GM10266 (cell line): ENCODE results near the gene AGPAT2.

ENCODE experiments used
- DNase-seq: peaks from one replicate; pipeline ENCODE4 v3.0.0; 2012; ENCODE audit errors: extremely low spot score
- TF ChIP-seq, protein P1 (sequence below): IDR thresholded peaks from 2 replicates; pipeline ENCODE4 v1.5.1; 2012; ENCODE audit warnings: mild to moderate bottlenecking, low read depth; ENCODE audit not compliant: control insufficient read depth, insufficient read depth; ENCODE audit errors: missing control alignments

Gene AGPAT2

DNA sequence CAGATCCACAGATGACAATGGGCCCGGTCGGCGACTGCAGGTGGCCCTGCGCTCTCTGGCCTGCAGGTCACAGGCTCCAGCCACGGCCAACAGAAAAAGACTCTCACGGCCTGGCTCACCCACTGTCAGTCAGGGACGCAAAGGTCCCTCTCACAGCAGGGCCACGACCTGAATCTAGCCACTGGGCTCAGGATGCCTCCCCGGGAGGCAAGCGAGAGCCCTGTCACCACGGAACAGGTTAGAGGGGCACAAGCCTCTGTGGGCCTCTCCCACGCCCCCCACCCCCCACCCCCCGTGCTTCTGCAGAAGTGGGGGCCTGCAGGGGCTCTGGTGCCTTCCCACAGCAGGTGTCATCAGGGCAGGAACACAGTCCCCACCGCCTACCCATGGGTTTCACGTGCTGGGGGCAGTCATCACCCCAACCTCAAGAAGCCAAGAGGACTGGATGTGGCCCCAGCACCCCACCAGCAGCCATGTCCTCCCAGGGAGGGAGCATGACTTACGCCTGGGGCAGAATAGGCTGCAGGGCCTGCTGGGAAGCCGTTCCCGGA lies 41.8 kb downstream of the AGPAT2 start:
- no peak for DNase-seq
- TF ChIP-seq, protein P1, sequence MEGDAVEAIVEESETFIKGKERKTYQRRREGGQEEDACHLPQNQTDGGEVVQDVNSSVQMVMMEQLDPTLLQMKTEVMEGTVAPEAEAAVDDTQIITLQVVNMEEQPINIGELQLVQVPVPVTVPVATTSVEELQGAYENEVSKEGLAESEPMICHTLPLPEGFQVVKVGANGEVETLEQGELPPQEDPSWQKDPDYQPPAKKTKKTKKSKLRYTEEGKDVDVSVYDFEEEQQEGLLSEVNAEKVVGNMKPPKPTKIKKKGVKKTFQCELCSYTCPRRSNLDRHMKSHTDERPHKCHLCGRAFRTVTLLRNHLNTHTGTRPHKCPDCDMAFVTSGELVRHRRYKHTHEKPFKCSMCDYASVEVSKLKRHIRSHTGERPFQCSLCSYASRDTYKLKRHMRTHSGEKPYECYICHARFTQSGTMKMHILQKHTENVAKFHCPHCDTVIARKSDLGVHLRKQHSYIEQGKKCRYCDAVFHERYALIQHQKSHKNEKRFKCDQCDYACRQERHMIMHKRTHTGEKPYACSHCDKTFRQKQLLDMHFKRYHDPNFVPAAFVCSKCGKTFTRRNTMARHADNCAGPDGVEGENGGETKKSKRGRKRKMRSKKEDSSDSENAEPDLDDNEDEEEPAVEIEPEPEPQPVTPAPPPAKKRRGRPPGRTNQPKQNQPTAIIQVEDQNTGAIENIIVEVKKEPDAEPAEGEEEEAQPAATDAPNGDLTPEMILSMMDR, result no peak

DNA sequence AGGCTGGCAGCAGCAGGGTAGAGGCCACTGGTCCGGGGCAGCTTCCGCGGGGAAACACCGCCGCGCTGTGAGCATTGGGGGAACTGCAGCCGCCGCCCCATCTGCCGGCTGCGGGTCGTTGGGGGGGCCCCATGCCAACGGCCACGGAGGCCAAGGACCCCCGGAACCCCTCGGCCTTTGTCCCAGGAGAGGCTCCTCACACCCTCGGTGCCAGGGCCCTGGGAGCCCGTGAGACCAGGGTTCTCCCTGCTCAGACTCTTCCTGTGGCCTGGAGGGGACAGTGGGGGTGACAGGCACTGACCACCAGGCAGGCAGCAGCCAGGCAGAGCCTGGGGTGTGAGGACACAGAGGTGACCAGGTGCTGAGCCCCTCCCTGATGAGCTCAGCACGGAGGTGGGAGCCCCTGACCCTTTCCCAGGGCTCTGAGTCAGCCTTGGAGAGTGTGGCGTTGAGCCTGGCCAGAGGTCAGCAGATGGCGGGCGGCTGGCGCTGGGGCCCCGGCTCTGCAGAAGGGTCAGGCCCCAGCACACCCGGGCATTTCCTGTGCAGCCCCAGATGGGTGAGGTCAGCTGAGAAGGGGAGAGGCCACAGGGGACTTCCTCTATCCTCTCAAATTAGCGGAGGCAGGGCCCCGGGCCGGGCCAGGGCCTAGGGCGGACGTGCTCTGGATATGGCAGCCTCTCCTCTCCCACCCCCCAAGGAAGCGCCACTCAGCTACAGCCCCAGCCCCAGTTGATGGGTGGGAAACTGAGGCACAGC lies 42.5 kb downstream of the AGPAT2 start:
- TF ChIP-seq, protein P1, result peak; percentile 74
- DNase-seq, result peak; percentile 86

DNA sequence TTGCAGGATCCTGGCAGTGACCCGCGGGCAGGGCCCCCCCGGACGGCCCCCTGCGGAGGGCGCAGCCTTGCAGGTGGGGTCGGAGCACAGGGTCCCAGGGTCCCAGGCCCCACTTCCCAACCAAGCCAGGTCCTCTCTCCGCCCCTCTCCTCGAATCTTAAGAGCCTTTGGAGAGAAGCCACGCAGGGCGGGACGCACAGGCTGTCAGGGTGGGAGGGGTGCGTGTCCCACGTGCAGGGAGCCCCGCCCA lies 43.0 kb downstream of the AGPAT2 start:
- no peak for DNase-seq
- TF ChIP-seq, protein P1, result no peak

DNA sequence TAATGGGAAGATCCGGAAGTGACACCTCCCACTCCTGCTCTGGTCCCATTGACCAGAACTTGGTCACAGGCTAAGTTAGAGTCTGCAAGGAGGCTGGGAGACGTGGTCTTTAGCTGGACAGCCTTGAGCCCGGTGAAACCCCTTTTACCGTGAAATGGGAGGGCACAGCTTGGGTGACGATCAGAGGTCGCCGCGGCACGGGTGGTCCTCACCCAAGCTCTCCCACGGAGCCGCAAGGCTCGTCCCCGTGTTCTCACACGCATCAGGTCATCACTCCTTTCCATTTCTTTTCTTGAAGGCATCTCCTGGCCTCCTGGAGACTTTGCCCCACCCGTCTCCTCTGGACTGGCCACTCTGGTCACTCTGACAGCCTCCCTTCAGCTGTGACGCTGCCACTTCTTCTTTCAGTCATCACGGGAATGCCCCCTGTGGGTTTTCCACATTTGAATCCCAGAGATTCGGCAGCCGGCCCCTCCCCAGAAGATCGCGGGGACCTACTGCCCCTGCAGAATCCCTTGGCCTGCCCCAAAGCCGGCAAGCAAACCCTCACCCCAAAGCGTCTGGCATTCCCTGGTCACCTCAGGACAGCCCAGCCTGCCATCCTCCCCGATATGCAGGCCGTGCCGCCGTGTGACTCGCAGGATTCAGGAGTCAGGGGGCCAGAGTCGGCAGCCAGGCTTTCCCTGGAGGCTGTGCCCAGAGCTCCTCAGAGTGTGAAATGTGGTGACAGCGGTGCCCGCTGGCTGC lies 43.5 kb downstream of the AGPAT2 start:
- DNase-seq, result no peak
- TF ChIP-seq, protein P1, result no peak

DNA sequence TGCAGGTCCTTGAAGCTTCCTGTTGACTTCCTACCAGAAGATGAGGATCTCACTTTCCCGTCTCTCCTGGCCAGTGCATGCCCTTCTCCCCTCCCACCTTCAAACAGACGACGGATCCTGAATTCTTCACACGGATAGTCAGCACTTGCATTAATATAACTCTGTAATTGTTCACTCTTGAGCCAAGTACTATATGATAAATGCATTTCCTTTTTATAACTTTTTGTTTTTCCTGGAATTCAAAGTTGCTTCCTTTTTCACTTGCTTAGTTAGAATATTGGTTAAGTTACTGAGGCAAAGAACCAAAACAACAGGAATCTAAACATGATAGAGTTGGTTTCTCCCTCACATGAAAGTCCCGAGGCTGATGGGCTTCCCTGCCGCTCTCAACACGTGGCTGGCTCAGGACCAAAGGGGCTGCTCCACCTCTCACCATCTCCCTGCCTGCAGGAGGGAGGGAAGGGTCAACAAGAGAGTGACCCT lies 44.8 kb downstream of the AGPAT2 start:
- TF ChIP-seq, protein P1, result no peak
- no peak for DNase-seq

DNA sequence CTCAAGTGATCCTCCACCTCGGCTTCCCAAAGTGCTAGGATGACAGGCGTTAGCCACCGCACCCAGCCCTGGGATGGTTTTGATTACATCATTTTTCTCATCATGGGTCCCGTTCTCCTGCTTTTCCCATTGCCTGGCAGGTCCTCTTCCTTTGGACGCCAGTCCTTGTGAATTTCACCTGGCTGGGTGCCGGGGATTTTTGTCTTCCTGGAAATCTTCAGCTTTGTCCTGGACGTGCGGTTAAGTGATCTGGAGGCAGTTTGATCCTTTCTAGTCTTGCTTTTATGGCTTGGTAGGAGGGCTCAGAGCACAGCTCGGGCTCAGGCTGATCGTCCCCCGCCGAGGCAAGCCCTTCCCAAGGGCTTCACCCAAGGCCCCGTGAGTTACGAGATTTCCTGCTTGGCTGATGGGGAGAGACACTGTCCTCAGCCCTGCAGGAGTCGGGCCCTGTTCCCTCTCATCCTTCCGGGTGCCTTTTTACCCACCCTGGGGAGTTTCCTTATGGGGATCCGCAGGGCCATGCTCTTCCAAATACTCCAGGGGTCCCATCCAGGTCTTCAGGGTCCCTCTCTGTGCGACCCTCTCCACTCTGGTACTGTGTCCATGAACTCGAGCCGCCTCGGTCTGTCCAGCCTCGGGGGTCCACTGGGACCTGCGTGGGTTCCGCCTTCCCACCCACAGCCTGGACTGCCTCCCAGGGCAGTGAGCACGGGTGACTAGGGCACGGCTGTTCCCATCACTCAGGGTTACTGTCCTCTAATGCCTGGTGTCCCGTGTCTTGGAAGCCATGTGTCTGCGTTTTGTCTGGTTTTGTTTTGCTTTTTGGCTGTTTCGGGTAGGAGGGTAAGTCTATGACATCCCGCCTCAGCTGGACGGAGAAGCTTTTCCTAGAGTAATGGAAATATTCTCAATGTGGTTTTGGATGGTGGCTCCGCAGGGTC lies 46.8 kb downstream of the AGPAT2 start:
- no peak for DNase-seq
- TF ChIP-seq, protein P1, result no peak
